GM06990 (cell line): ENCODE measurements around the gene DGKD.

Experiments used
- DNase-seq: peaks from one replicate; pipeline ENCODE4 v3.0.0-alpha.2; 2011; ENCODE audit not compliant: insufficient read length; ENCODE audit errors: extremely low read depth
- H3K27me3 ChIP-seq: replicated peaks from 2 replicates; pipeline ENCODE4 v1.6.0; 2011; ENCODE audit warnings: low read length; ENCODE audit not compliant: control insufficient read depth, insufficient read depth
- H3K36me3 ChIP-seq: 2 replicates; pipeline ENCODE4 v1.5.1; 2011; ENCODE audit warnings: low read length; ENCODE audit not compliant: control insufficient read depth, insufficient read depth
- H3K4me3 ChIP-seq: replicated peaks from 2 replicates; pipeline ENCODE4 v1.5.1; 2011; ENCODE audit warnings: low read depth, mild to moderate bottlenecking, control low read depth, low read length
- CTCF ChIP-seq: IDR thresholded peaks from 2 replicates; pipeline ENCODE4 v1.5.1; 2011; ENCODE audit warnings: low read length, control low read depth, mild to moderate bottlenecking, inconsistent platforms; ENCODE audit not compliant: insufficient read depth, poor library complexity, severe bottlenecking

DGKD gene

GRCh38 chr2:233451950-233452349, 97.7 kb downstream of the DGKD start:
- H3K27me3 ChIP-seq: no peaks in the 10 kb centered on the region
- TF ChIP-seq CTCF: no peak
- DNase-seq: no peak
- no peak overlapping the region for H3K4me3 ChIP-seq
- H3K36me3 ChIP-seq: peaks cover 51% of the 10 kb centered on the region

GRCh38 chr2:233453111-233453915, 99.0 kb downstream of the DGKD start:
- no peaks in the 10 kb centered on the region for H3K27me3 ChIP-seq
- no peak overlapping the region for H3K4me3 ChIP-seq
- DNase-seq: no peak
- TF ChIP-seq CTCF: no peak
- H3K36me3 ChIP-seq: peaks cover 56% of the 10 kb centered on the region

- DNase-seq: no peak
- H3K36me3 ChIP-seq: peaks cover 56% of the 10 kb centered on the region
- H3K4me3 ChIP-seq: no peak overlapping the region
- no peaks in the 10 kb centered on the region for H3K27me3 ChIP-seq
- TF ChIP-seq CTCF: no peak
Measured at GRCh38 chr2:233453916-233454315, 99.6 kb downstream of the DGKD start.

GRCh38 chr2:233455006-233455405, 100.7 kb downstream of the DGKD start:
- no peak for TF ChIP-seq CTCF
- DNase-seq: no peak
- H3K36me3 ChIP-seq: peaks cover 53% of the 10 kb centered on the region
- H3K4me3 ChIP-seq: no peak overlapping the region
- no peaks in the 10 kb centered on the region for H3K27me3 ChIP-seq

GRCh38 chr2:233455491-233455890, 101.2 kb downstream of the DGKD start:
- Histone ChIP-seq H3K36me3 (peaks cover 53% of the 10 kb centered on the region), H3K27me3 (no peaks in the 10 kb centered on the region), H3K4me3 (no peak overlapping the region)
- TF ChIP-seq CTCF: no peak
- DNase-seq: no peak
